GM23248 (cell line): ENCODE results near the gene RNF217. TPM values are rescaled to one million over a fixed set of nuclear protein-coding genes. Genes with fewer than 3 reads are reported as not detected.
A peak's percentile ranks its signal among the peaks of the same experiment; 100 is the strongest.

ENCODE experiments used
- DNase-seq: peaks from one replicate; pipeline ENCODE4 v3.0.0-alpha.2; 2015
- H2AFZ ChIP-seq: fragments of 200-600 bp; sonication (generic); 2 replicates; pipeline ENCODE4 v1.6.1; 2016; ENCODE audit warnings: antibody characterized with exemption
- H3F3A ChIP-seq: fragments of 200-600 bp; sonication (generic); 2 replicates; pipeline ENCODE4 v1.6.1; 2016; ENCODE audit warnings: mild to moderate bottlenecking, antibody characterized with exemption, mixed run types; ENCODE audit not compliant: insufficient read depth
- H3K27ac ChIP-seq: fragments of 200-600 bp; sonication (generic); 2 replicates; pipeline ENCODE4 v1.5.1; 2016; ENCODE audit warnings: mild to moderate bottlenecking
- H3K27me3 ChIP-seq: fragments of 200-600 bp; sonication (generic); replicated peaks from 2 replicates; pipeline ENCODE4 v1.6.1; 2016; ENCODE audit warnings: mild to moderate bottlenecking; ENCODE audit not compliant: insufficient read depth
- H3K36me3 ChIP-seq: fragments of 200-600 bp; sonication (generic); 2 replicates; pipeline ENCODE4 v1.6.1; 2016; ENCODE audit warnings: low read depth, mild to moderate bottlenecking
- H3K4me1 ChIP-seq: fragments of 200-600 bp; sonication (generic); 2 replicates; pipeline ENCODE4 v1.6.1; 2016; ENCODE audit warnings: mild to moderate bottlenecking; ENCODE audit not compliant: insufficient read depth
- H3K4me2 ChIP-seq: fragments of 200-600 bp; sonication (generic); one replicate; pipeline ENCODE4 v1.6.1; 2016; ENCODE audit warnings: mild to moderate bottlenecking; ENCODE audit not compliant: unreplicated experiment
- H3K4me3 ChIP-seq: fragments of 200-600 bp; sonication (generic); 2 replicates; pipeline ENCODE4 v1.5.1; 2016; ENCODE audit warnings: mild to moderate bottlenecking
- H3K79me2 ChIP-seq: fragments of 200-600 bp; sonication (generic); 2 replicates; pipeline ENCODE4 v1.6.1; 2016; ENCODE audit warnings: mild to moderate bottlenecking; ENCODE audit not compliant: insufficient read depth
- H3K9ac ChIP-seq: fragments of 200-600 bp; sonication (generic); 2 replicates; pipeline ENCODE4 v1.6.1; 2016; ENCODE audit warnings: mild to moderate bottlenecking
- H3K9me2 ChIP-seq: fragments of 200-600 bp; sonication (generic); 2 replicates; pipeline ENCODE4 v1.6.1; 2016; ENCODE audit warnings: mixed run types, mild to moderate bottlenecking, moderate library complexity; ENCODE audit not compliant: insufficient read depth
- H3K9me3 ChIP-seq: fragments of 200-600 bp; sonication (generic); one replicate; pipeline ENCODE4 v1.6.1; 2017; ENCODE audit warnings: low read depth
- H4K20me1 ChIP-seq: fragments of 200-600 bp; sonication (generic); 2 replicates; pipeline ENCODE4 v1.6.0; 2016; ENCODE audit not compliant: insufficient read depth
- EZH2 ChIP-seq: fragments of 200-600 bp; sonication (generic); IDR thresholded peaks from 2 replicates; pipeline ENCODE4 v1.6.1; 2018; ENCODE audit warnings: antibody characterized with exemption, mild to moderate bottlenecking; ENCODE audit not compliant: insufficient read depth, poor library complexity, severe bottlenecking
- EZH2phosphoT487 ChIP-seq: fragments of 200-600 bp; sonication (generic); IDR thresholded peaks from 2 replicates; pipeline ENCODE4 v1.6.1; 2018; ENCODE audit warnings: antibody characterized with exemption, moderate library complexity, mild to moderate bottlenecking, low read depth; ENCODE audit not compliant: insufficient read depth
- WGBS, 2 experiments: methylation state at CpG; one replicate each; pipeline ENCODE4 v1.1.6; 2015 to 2017; ENCODE audit warnings: low lambda C conversion rate in 2 of 2, low coverage in 1 of 2; ENCODE audit errors: missing lambda C conversion rate in 2 of 2; 5-methylcytosine and 5-hydroxymethylcytosine counted together
- in situ Hi-C: fragments of 300-500 bp; cut with MboI; formaldehyde crosslinking; loops from 2 replicates; pipeline ENCODE4 v1.15.0; 2020
- polyA plus RNA-seq: library from polyadenylated mRNA; unstranded; fragments of >200 nt; fragmentation: Nextera tagmentation; extraction: Ambion mirVana; gene quantifications from 2 replicates; pipeline ENCODE4 v1.2.1, GENCODE V29; 2016
- total RNA-seq: library from RNA; depleted of rRNA; stranded (reverse); fragments of >200 nt; shearing (Covaris generic); gene quantifications from 2 replicates; pipeline ENCODE4 v1.2.3, GENCODE V29; 2014; rRNA removed

Gene RNF217
- total and polyA plus RNA-seq, 2 experiments from 2014 or later, result 3.2 to 10.9 TPM

- TF ChIP-seq EZH2phosphoT487, result no peak
- no peak for TF ChIP-seq EZH2
- Histone ChIP-seq H2AFZ (no peak overlapping the region), H3K9me3 (no peaks in the 10 kb centered on the region), H4K20me1 (no peaks in the 10 kb centered on the region), H3K9me2 (no peaks in the 10 kb centered on the region), H3K4me3 (no peak overlapping the region), H3K4me2 (no peak overlapping the region), H3K27ac (no peak overlapping the region), H3K27me3 (no peaks in the 10 kb centered on the region), H3K9ac (no peak overlapping the region), H3F3A (no peaks in the 10 kb centered on the region), H3K4me1 (no peaks in the 10 kb centered on the region; the same call in 1 of the 2 replicates), H3K79me2 (no peaks in the 10 kb centered on the region), H3K36me3 (no peaks in the 10 kb centered on the region)
- in situ Hi-C loops, result no loop called here
- WGBS, 2 experiments, result 63 to 77% methylated on average over 4 of the region's 4 CpGs
- DNase-seq, result no peak
Measured at GRCh38 chr6:125129354-125129753, 167.1 kb downstream of the RNF217 start.

GRCh38 chr6:125132058-125132457 is 169.8 kb downstream of the RNF217 start:
- H3K9me3 ChIP-seq, result no peaks in the 10 kb centered on the region
- no peaks in the 10 kb centered on the region; the same call in 1 of the 2 replicates for H3K4me1 ChIP-seq
- no peaks in the 10 kb centered on the region for H3K36me3 ChIP-seq
- no peaks in the 10 kb centered on the region for H3K27me3 ChIP-seq
- H2AFZ ChIP-seq, result no peak overlapping the region
- WGBS, 2 experiments, result 21 to 24% methylated on average over 1 of the region's 1 CpG
- no peak for DNase-seq
- H3F3A ChIP-seq, result no peaks in the 10 kb centered on the region
- no peak overlapping the region for H3K4me2 ChIP-seq
- H3K9me2 ChIP-seq, result no peaks in the 10 kb centered on the region
- TF ChIP-seq EZH2 (no peak), EZH2phosphoT487 (no peak)
- no peaks in the 10 kb centered on the region for H3K79me2 ChIP-seq
- no peak overlapping the region for H3K4me3 ChIP-seq
- in situ Hi-C loops, result no loop called here
- no peak overlapping the region for H3K9ac ChIP-seq
- no peaks in the 10 kb centered on the region for H4K20me1 ChIP-seq
- no peak overlapping the region for H3K27ac ChIP-seq

GRCh38 chr6:125136378-125136777 is 174.1 kb downstream of the RNF217 start:
- Histone ChIP-seq H3K27me3 (no peaks in the 10 kb centered on the region), H3F3A (peaks cover 4% of the 10 kb centered on the region), H3K79me2 (no peaks in the 10 kb centered on the region), H3K36me3 (no peaks in the 10 kb centered on the region), H4K20me1 (no peaks in the 10 kb centered on the region), H3K9me2 (no peaks in the 10 kb centered on the region), H3K27ac (no peak overlapping the region), H3K9ac (no peak overlapping the region), H3K4me3 (no peak overlapping the region), H3K4me1 (peaks cover 10% of the 10 kb centered on the region), H2AFZ (no peak overlapping the region), H3K9me3 (no peaks in the 10 kb centered on the region), H3K4me2 (no peak overlapping the region)
- TF ChIP-seq EZH2 (no peak), EZH2phosphoT487 (no peak)
- no peak for DNase-seq
- in situ Hi-C loops, result no loop called here
- 76 to 79% methylated on average over 3 of the region's 3 CpGs for WGBS, 2 experiments

GRCh38 chr6:125138083-125138482 is 175.8 kb downstream of the RNF217 start:
- Histone ChIP-seq H3K9me3 (no peaks in the 10 kb centered on the region), H3K4me1 (peaks cover 19% of the 10 kb centered on the region), H3K36me3 (no peaks in the 10 kb centered on the region), H4K20me1 (no peaks in the 10 kb centered on the region), H2AFZ (no peak overlapping the region), H3K4me3 (no peak overlapping the region), H3K27me3 (no peaks in the 10 kb centered on the region), H3K79me2 (no peaks in the 10 kb centered on the region), H3K9me2 (no peaks in the 10 kb centered on the region), H3F3A (peaks cover 4% of the 10 kb centered on the region), H3K4me2 (no peak overlapping the region), H3K27ac (no peak overlapping the region), H3K9ac (no peak overlapping the region)
- TF ChIP-seq EZH2phosphoT487 (no peak), EZH2 (no peak)
- in situ Hi-C loops, result no loop called here
- 81 to 82% methylated on average over 2 of the region's 2 CpGs for WGBS, 2 experiments
- DNase-seq, result no peak

GRCh38 chr6:125140808-125141207 is 178.6 kb downstream of the RNF217 start:
- peak; percentile 52 for DNase-seq
- Histone ChIP-seq H3K9me2 (no peaks in the 10 kb centered on the region), H4K20me1 (no peaks in the 10 kb centered on the region), H3K27ac (no peak overlapping the region), H3K9ac (no peak overlapping the region), H3K4me3 (no peak overlapping the region), H3K4me2 (no peak overlapping the region), H3K79me2 (no peaks in the 10 kb centered on the region), H3K27me3 (no peaks in the 10 kb centered on the region), H3F3A (peaks cover 4% of the 10 kb centered on the region), H3K4me1 (peaks cover 19% of the 10 kb centered on the region), H2AFZ (0 out of 2 replicates have a peak overlapping the region, but pooled peaks have one; percentile 41), H3K36me3 (no peaks in the 10 kb centered on the region), H3K9me3 (no peaks in the 10 kb centered on the region)
- in situ Hi-C loops, result no loop called here
- TF ChIP-seq EZH2phosphoT487 (no peak), EZH2 (no peak)

Other genes with a start within 250 kb of the RNF217 start
- gene TPD52L1, start 191.3 kb downstream of the RNF217 start, total RNA-seq, result 5.1 and 5.7 TPM in 2 replicates
- gene TPD52L1, start 191.3 kb downstream of the RNF217 start, polyA plus RNA-seq, result 11.3 and 12.3 TPM in 2 replicates